ENCODE results near the gene FAM171A1. TPM values are rescaled to one million over a fixed set of nuclear protein-coding genes. Genes with fewer than 3 reads are reported as not detected.

FAM171A1 gene
- total and polyA plus RNA-seq, 2 donors (not counting 3 experiments of a cell fraction or from before 2014, with no cell fraction given), result 56.3 to 75.8 TPM

GRCh38 chr10:15342970-15343369 is 28.1 kb downstream of the FAM171A1 start:
- Histone ChIP-seq H4K20me1 (replicated peaks; ENCODE audit: control insufficient read depth, extremely low read depth, insufficient read depth, low read length) (no peaks in the 10 kb centered on the region), H3K27me3 (ENCODE audit: control insufficient read depth in 2 of 2, insufficient read depth in 2 of 2, low read length in 2 of 2) (no peaks in the 10 kb centered on the region), H3K4me1 (ENCODE audit: control insufficient read depth, extremely low read depth, insufficient read depth, low read length) (peaks cover 19% of the 10 kb centered on the region), H3K9ac (replicated peaks; ENCODE audit: extremely low read depth, insufficient read depth, low read length) (no peak overlapping the region), H3K79me2 (ENCODE audit: control insufficient read depth, insufficient read depth, low read length) (peaks cover 86% of the 10 kb centered on the region), H3K36me3 (ENCODE audit: control insufficient read depth in 2 of 2, extremely low read depth in 1 of 2, insufficient read depth in 2 of 2, low read length in 2 of 2) (no peaks in the 10 kb centered on the region), H3K4me2 (ENCODE audit: insufficient read depth, low read length) (no peak overlapping the region), H2AFZ (ENCODE audit: low read depth, low read length) (no peak overlapping the region), H3K9me1 (replicated peaks; ENCODE audit: control insufficient read depth, extremely low read depth, insufficient read depth, low read length) (no peaks in the 10 kb centered on the region), H3K27ac (ENCODE audit: insufficient read depth, low read depth, low read length) (no peak overlapping the region), H3K9me3 (replicated peaks; ENCODE audit: control insufficient read depth, insufficient read depth, low read length) (no peaks in the 10 kb centered on the region), H3K4me3 (replicated peaks in 1 of 3; ENCODE audit: insufficient read depth in 1 of 3, low read depth in 1 of 3, low read length in 3 of 3) (no peak overlapping the region)
- no TSS peak for BruUV-seq (replicated peaks)
- DNase-seq (ENCODE audit: low read depth, low spot score) (no peak), FAIRE-seq (no peak)
- POLR2A ChIA-PET, result no interaction called here
- intact Hi-C loops (cut with micrococcal nuclease), result no loop called here
- no peak for TF ChIP-seq JUN (IDR thresholded peaks at IDR 0.05; ENCODE audit: borderline replicate concordance, insufficient read depth, insufficient read length, low read depth)
- CTCF ChIA-PET, result no interaction called here
- dilution Hi-C loops (cut with MboI; ENCODE audit: extremely low pct_ligation_motif_present, low sequenced_read_pairs), result no loop called here

- no peak overlapping the region for H3K4me2 ChIP-seq (ENCODE audit: insufficient read depth, low read length)
- ChIA-PET POLR2A (no interaction called here), CTCF (interaction anchor here (0.7 kb wide), 1 partner anchor 8 kb away, joined by 3 read pairs; no protein-coding TSS in a partner anchor)
- no peak overlapping the region for H2AFZ ChIP-seq (ENCODE audit: low read depth, low read length)
- FAIRE-seq, result peak; percentile 64
- no peaks in the 10 kb centered on the region for H3K9me1 ChIP-seq (replicated peaks; ENCODE audit: control insufficient read depth, extremely low read depth, insufficient read depth, low read length)
- DNase-seq (ENCODE audit: low read depth, low spot score), result peak; percentile 42
- intact Hi-C loops (cut with micrococcal nuclease) (no loop called here), dilution Hi-C loops (cut with MboI; ENCODE audit: extremely low pct_ligation_motif_present, low sequenced_read_pairs) (no loop called here)
- BruUV-seq (replicated peaks), result no TSS peak
- peaks cover 19% of the 10 kb centered on the region for H3K4me1 ChIP-seq (ENCODE audit: control insufficient read depth, extremely low read depth, insufficient read depth, low read length)
- no peaks in the 10 kb centered on the region for H3K36me3 ChIP-seq (ENCODE audit: control insufficient read depth in 2 of 2, extremely low read depth in 1 of 2, insufficient read depth in 2 of 2, low read length in 2 of 2)
- no peaks in the 10 kb centered on the region for H4K20me1 ChIP-seq (replicated peaks; ENCODE audit: control insufficient read depth, extremely low read depth, insufficient read depth, low read length)
- H3K27me3 ChIP-seq (ENCODE audit: control insufficient read depth in 2 of 2, insufficient read depth in 2 of 2, low read length in 2 of 2), result no peaks in the 10 kb centered on the region
- H3K9ac ChIP-seq (replicated peaks; ENCODE audit: extremely low read depth, insufficient read depth, low read length), result no peak overlapping the region
- peaks cover 89% of the 10 kb centered on the region for H3K79me2 ChIP-seq (ENCODE audit: control insufficient read depth, insufficient read depth, low read length)
- H3K4me3 ChIP-seq (replicated peaks in 1 of 3; ENCODE audit: insufficient read depth in 1 of 3, low read depth in 1 of 3, low read length in 3 of 3), result no peak overlapping the region
- TF ChIP-seq MAX (IDR thresholded peaks at IDR 0.05; ENCODE audit: insufficient read depth, insufficient read length) (no peak), MYC (IDR thresholded peaks at IDR 0.05; ENCODE audit: low read depth, low read length) (no peak), EZH2 (IDR thresholded peaks at IDR 0.05; ENCODE audit: borderline replicate concordance, low read depth, low read length, severe bottlenecking) (no peak), POLR2AphosphoS5 (IDR thresholded peaks at IDR 0.05; ENCODE audit: insufficient read depth, low read depth, low read length) (no peak), JUN (IDR thresholded peaks at IDR 0.05; ENCODE audit: borderline replicate concordance, insufficient read depth, insufficient read length, low read depth) (no peak), GATA2 (IDR thresholded peaks at IDR 0.05; ENCODE audit: insufficient read depth, insufficient read length, low read depth, low read length) (no peak), CTCF (IDR thresholded peaks at IDR 0.05; ENCODE audit: extremely low read depth in 1 of 2, insufficient read depth in 1 of 2, low read depth in 1 of 2, low read length in 2 of 2) (no peak), POLR2A (IDR thresholded peaks at IDR 0.05; ENCODE audit: low read depth, low read length) (no peak), FOS (IDR thresholded peaks at IDR 0.05; ENCODE audit: borderline replicate concordance, insufficient read depth, low read length) (no peak)
- no peaks in the 10 kb centered on the region for H3K9me3 ChIP-seq (replicated peaks; ENCODE audit: control insufficient read depth, insufficient read depth, low read length)
- no peak overlapping the region for H3K27ac ChIP-seq (ENCODE audit: insufficient read depth, low read depth, low read length)
These were observed 29.5 kb downstream of the FAM171A1 start for GRCh38 chr10:15341502-15342128.

Measured in endothelial cell of umbilical vein (primary cell).